ENCODE data around the gene KIF26B. TPM values are rescaled to one million over a fixed set of nuclear protein-coding genes. Genes with fewer than 3 reads are reported as not detected.
A peak's percentile ranks its signal among the peaks of the same experiment; 100 is the strongest.

The KIF26B gene
- total RNA-seq, 8 experiments from 2014 or later, result 0.25 to 21.5 (median 10.2) TPM

- ATAC-seq (replicated peaks in 6 of 8), result peak in 4 of 8 experiments; percentile 22 to 77 (median 64)
- WGBS, 10 experiments, result 14 to 72% (median 69%) methylated on average over 1 to 6 of the region's 6 CpGs; no CpG with 5 or more reads in 1 of the 10 experiments
- in situ Hi-C loops (cut with MboI; ENCODE audit: low pct_unique_long_range_greater_than_20kb in 2 of 9, low sequenced_read_pairs in 9 of 9, unreplicated experiment in 9 of 9), result no loop called here
- Histone ChIP-seq H3K27ac (no peak overlapping the region), H3K4me3 (no peak overlapping the region), H3K4me1 (replicated peaks in 1 of 2) (peaks cover 26 to 32% of the 10 kb centered on the region in 2 donors)
Measured at GRCh38 chr1:245481261-245481660, 326.5 kb downstream of the KIF26B start.

DNA sequence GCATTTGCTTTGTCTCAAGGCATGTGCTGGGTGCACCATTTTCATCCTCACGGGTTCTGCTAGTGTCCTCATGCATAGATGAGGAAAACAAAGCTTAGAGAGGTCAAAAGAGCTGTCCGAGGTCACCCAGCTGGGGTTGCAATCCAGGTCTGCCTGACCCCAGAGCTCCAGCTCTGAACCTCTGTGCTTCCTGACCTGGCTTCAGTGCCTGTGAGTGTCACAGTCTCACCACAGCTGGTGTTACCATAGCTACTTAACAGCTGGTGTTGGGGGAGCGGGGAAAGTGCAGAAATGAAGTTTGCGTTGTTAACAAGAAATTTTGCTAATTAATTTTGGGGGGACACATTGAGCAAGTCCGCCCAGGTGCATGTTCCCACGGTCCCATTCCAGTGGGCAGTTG lies 328.5 kb downstream of the KIF26B start:
- Histone ChIP-seq H3K4me3 (no peak overlapping the region), H3K4me1 (replicated peaks in 1 of 2) (peaks cover 26 to 32% of the 10 kb centered on the region in 2 donors), H3K27ac (peak overlapping the region in 1 of 2 donors; percentile 3)
- 0 to 83% (median 31%) methylated on average over 1 to 6 of the region's 6 CpGs; no CpG with 5 or more reads in 2 of the 10 experiments for WGBS, 10 experiments
- in situ Hi-C loops (cut with MboI; ENCODE audit: low pct_unique_long_range_greater_than_20kb in 2 of 9, low sequenced_read_pairs in 9 of 9, unreplicated experiment in 9 of 9), result no loop called here
- no peak for ATAC-seq (replicated peaks in 6 of 8)

DNA sequence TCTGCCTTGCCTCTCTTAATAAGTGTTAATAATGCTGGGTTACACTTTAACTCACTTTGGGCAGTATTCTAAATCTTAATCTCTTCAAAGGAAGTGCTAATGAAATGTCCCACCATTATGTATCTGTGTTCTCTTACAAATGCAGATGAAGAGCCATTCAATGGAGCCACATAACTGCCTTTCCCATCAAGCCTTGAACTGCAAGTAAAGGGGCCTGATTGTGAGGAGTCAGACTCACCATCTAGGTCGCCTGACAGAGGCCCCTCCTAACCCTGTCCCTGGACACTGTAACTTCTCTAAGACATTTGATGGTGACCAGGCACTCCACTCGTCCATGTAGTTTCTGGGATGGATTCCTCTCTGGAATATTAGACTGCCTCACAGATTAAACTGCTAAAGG lies 329.4 kb downstream of the KIF26B start:
- Histone ChIP-seq H3K4me3 (no peak overlapping the region), H3K4me1 (replicated peaks in 1 of 2) (peaks cover 31 to 39% of the 10 kb centered on the region in 2 donors), H3K27ac (no peak overlapping the region)
- peak in 3 of 8 experiments; percentile 77 to 81 (median 80) for ATAC-seq (replicated peaks in 6 of 8)
- 0 to 89% (median 30%) methylated on average over 1 to 2 of the region's 2 CpGs for WGBS, 10 experiments
- in situ Hi-C loops (cut with MboI; ENCODE audit: low pct_unique_long_range_greater_than_20kb in 2 of 9, low sequenced_read_pairs in 9 of 9, unreplicated experiment in 9 of 9), result no loop called here

GRCh38 chr1:245485996-245486395 lies 331.2 kb downstream of the KIF26B start:
- H3K27ac ChIP-seq, result no peak overlapping the region
- in situ Hi-C loops (cut with MboI; ENCODE audit: low pct_unique_long_range_greater_than_20kb in 2 of 9, low sequenced_read_pairs in 9 of 9, unreplicated experiment in 9 of 9), result no loop called here
- peaks cover 36 to 39% of the 10 kb centered on the region in 2 donors for H3K4me1 ChIP-seq (replicated peaks in 1 of 2)
- ATAC-seq (replicated peaks in 6 of 8), result no peak
- 6 to 88% (median 27%) methylated on average over 2 to 3 of the region's 3 CpGs; no CpG with 5 or more reads in 1 of the 10 experiments for WGBS, 10 experiments
- H3K4me3 ChIP-seq, result no peak overlapping the region

GRCh38 chr1:245486775-245487470 lies 332.1 kb downstream of the KIF26B start:
- 40 to 93% (median 80%) methylated on average over 1 to 8 of the region's 8 CpGs; no CpG with 5 or more reads in 1 of the 10 experiments for WGBS, 10 experiments
- ATAC-seq (replicated peaks in 6 of 8), result no peak
- in situ Hi-C loops (cut with MboI; ENCODE audit: low pct_unique_long_range_greater_than_20kb in 2 of 9, low sequenced_read_pairs in 9 of 9, unreplicated experiment in 9 of 9), result no loop called here

DNA sequence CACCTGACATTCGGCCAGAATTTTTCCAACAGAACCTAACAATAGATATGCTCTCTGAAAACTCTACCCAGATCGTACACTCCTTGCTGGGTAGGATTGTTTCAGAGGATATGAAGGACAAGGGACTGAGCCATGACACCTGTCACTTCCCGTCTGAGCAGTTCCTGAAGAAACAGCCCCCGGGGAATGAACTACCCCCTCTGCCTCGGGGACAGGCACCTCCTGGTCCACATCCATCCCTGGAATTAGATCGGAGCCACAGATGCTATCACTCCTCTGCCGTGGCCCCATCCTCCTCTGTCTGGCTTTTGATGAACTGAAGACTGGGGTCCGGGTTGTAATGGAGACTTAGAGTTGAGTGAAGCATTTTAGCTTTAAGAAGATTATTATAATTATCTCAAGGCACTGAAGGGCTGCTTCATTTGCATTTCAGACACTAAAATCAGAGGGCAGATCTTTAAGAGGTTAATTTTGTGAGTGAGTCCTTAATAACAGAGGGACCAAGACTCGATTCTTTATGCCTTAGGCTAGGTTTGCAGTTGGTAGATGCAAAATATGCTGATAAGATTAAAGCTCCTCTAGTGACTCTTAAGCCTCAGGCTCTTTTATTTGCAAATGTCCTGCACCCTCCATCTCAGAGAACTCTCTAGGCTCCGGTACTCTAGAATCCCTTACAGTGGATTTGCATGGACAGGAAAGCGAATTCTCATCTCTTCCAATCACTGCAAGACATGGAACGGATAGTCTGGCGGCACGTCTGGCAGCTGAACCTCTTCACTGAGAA lies 333.8 kb downstream of the KIF26B start:
- Histone ChIP-seq H3K4me1 (replicated peaks in 1 of 2) (peaks cover 22 to 24% of the 10 kb centered on the region in 2 donors), H3K4me3 (no peak overlapping the region), H3K27ac (no peak overlapping the region)
- WGBS, 10 experiments, result 13 to 83% (median 65%) methylated on average over 1 to 13 of the region's 14 CpGs
- ATAC-seq (replicated peaks in 6 of 8), result peak in 5 of 8 experiments; percentile 33 to 52 (median 38)
- in situ Hi-C loops (cut with MboI; ENCODE audit: low pct_unique_long_range_greater_than_20kb in 2 of 9, low sequenced_read_pairs in 9 of 9, unreplicated experiment in 9 of 9), result no loop called here

More at GRCh38 chr1:245486775-245487470, 332.1 kb downstream of the KIF26B start:
- Histone ChIP-seq H3K4me1 (replicated peaks in 1 of 2) (peaks cover 27 to 31% of the 10 kb centered on the region in 2 donors), H3K27ac (no peak overlapping the region), H3K4me3 (no peak overlapping the region)

DNA sequence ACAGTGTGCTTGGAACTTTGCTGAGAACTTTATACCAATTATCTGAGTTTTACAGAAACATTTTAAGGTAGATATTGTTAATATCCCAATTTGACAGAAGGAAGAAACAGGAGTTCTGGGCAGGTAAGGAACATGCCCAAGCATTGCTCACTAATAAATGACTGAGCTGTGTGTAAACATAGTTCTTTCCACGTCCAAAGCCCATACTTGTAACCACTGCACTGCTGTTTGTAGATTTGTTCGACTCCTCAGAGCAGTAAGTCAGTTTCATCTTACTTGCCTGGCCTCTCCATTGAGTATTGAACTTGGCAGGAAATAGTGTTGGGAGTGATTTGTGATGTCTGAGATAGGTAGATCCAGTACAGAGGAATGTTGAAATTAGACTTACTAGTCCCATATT lies 335.1 kb downstream of the KIF26B start:
- Histone ChIP-seq H3K4me1 (replicated peaks in 1 of 2) (peaks cover 13 to 14% of the 10 kb centered on the region in 2 donors), H3K27ac (no peak overlapping the region), H3K4me3 (no peak overlapping the region)
- no peak for ATAC-seq (replicated peaks in 6 of 8)
- WGBS, 10 experiments, result 40 to 100% (median 83%) methylated on average over 1 to 2 of the region's 2 CpGs; no CpG with 5 or more reads in 2 of the 10 experiments
- in situ Hi-C loops (cut with MboI; ENCODE audit: low pct_unique_long_range_greater_than_20kb in 2 of 9, low sequenced_read_pairs in 9 of 9, unreplicated experiment in 9 of 9), result no loop called here

DNA sequence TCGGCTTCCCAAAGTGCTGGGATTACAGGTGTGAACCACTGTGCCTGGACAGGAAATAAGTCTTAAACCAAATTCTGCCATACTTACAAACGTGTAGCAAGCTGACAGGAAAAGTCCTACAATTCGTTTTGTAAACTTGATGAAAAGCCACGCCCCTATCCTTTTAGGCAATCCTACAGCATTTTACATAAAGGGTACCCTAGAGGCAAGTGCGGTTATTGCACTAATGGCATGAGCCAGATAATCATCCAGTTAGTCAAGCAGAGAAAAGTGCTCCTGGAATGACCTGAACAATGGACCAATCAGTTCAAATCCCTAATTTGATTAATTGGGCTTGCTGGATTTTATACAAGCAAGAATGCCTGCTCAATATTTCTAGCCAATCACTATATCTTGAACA lies 338.2 kb downstream of the KIF26B start:
- H3K4me1 ChIP-seq (replicated peaks in 1 of 2), result peaks cover 7 to 10% of the 10 kb centered on the region in 2 donors
- 42 to 100% (median 94%) methylated on average over 1 to 5 of the region's 5 CpGs; no CpG with 5 or more reads in 1 of the 10 experiments for WGBS, 10 experiments
- H3K4me3 ChIP-seq, result no peak overlapping the region
- H3K27ac ChIP-seq, result no peak overlapping the region
- in situ Hi-C loops (cut with MboI; ENCODE audit: low pct_unique_long_range_greater_than_20kb in 2 of 9, low sequenced_read_pairs in 9 of 9, unreplicated experiment in 9 of 9), result no loop called here
- no peak for ATAC-seq (replicated peaks in 6 of 8)

GRCh38 chr1:245495681-245496080 lies 340.9 kb downstream of the KIF26B start:
- no peak for ATAC-seq (replicated peaks in 6 of 8)
- WGBS, 10 experiments, result 43 to 96% (median 82%) methylated on average over 3 to 5 of the region's 5 CpGs
- Histone ChIP-seq H3K27ac (no peak overlapping the region), H3K4me1 (replicated peaks in 1 of 2) (peaks cover 11 to 12% of the 10 kb centered on the region in 2 donors), H3K4me3 (no peak overlapping the region)
- in situ Hi-C loops (cut with MboI; ENCODE audit: low pct_unique_long_range_greater_than_20kb in 2 of 9, low sequenced_read_pairs in 9 of 9, unreplicated experiment in 9 of 9), result no loop called here

- Histone ChIP-seq H3K4me1 (replicated peaks in 1 of 2) (peaks cover 12% of the 10 kb centered on the region in 2 donors), H3K27ac (no peak overlapping the region), H3K4me3 (no peak overlapping the region)
- 0 to 100% (median 79%) methylated on average over 1 to 7 of the region's 7 CpGs for WGBS, 10 experiments
- ATAC-seq (replicated peaks in 6 of 8), result peak in 3 of 8 experiments; percentile 30 to 53 (median 51)
- in situ Hi-C loops (cut with MboI; ENCODE audit: low pct_unique_long_range_greater_than_20kb in 2 of 9, low sequenced_read_pairs in 9 of 9, unreplicated experiment in 9 of 9), result no loop called here
Measured at GRCh38 chr1:245500546-245500945, 345.8 kb downstream of the KIF26B start.

GRCh38 chr1:245501633-245502032 lies 346.8 kb downstream of the KIF26B start:
- H3K4me3 ChIP-seq, result no peak overlapping the region
- ATAC-seq (replicated peaks in 6 of 8), result no peak
- in situ Hi-C loops (cut with MboI; ENCODE audit: low pct_unique_long_range_greater_than_20kb in 2 of 9, low sequenced_read_pairs in 9 of 9, unreplicated experiment in 9 of 9), result no loop called here
- peaks cover 12% of the 10 kb centered on the region in 2 donors for H3K4me1 ChIP-seq (replicated peaks in 1 of 2)
- 90 to 100% (median 97%) methylated on average over 3 to 7 of the region's 7 CpGs; no CpG with 5 or more reads in 3 of the 10 experiments for WGBS, 10 experiments
- no peak overlapping the region for H3K27ac ChIP-seq

DNA sequence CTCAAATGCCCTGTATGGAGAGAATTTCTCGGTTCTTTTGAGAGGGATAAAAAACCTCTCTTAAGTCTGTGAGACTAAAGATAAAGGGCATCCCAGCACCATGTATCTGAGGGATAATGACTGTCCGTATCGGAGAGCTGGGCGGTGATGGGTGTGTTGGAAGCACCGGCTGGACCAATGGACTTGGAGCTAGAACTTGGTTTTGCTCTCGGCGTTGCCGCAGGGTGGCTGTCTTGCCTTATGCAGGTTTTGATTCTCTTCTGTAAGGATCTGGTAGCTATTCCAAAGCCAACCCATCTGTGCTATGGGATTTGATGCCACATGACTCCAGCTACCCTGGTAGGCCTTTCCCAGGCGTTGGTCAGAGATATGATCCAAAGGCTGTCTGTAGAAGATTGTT lies 348.8 kb downstream of the KIF26B start:
- WGBS, 10 experiments, result 40 to 100% (median 94%) methylated on average over 1 to 9 of the region's 9 CpGs; no CpG with 5 or more reads in 3 of the 10 experiments
- Histone ChIP-seq H3K4me1 (replicated peaks in 1 of 2) (peaks cover 12% of the 10 kb centered on the region in 2 donors), H3K4me3 (no peak overlapping the region), H3K27ac (no peak overlapping the region)
- in situ Hi-C loops (cut with MboI; ENCODE audit: low pct_unique_long_range_greater_than_20kb in 2 of 9, low sequenced_read_pairs in 9 of 9, unreplicated experiment in 9 of 9), result no loop called here
- ATAC-seq (replicated peaks in 6 of 8), result no peak

DNA sequence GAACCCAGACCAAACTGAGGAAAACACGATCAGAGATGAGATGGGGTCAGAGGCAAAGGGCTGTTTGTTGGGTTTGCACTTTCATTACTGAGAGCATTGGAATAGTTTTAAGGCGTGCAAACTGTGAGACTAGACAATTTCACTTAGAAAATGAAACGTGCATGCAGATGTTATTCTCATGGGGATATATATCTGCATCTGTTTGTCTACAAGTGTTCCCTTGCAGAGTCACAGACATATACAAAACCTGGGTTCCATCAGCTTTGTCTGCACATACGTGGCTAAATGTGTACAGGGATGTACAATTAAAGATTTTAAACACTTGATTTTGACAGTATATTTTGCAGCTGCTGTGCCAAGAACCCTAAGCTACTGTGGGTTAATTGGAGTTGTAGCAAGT lies 355.4 kb downstream of the KIF26B start:
- peak in 2 of 8 experiments; percentile 36 to 41 for ATAC-seq (replicated peaks in 6 of 8)
- WGBS, 10 experiments, result 0 to 90% (median 57%) methylated on average over 1 to 4 of the region's 4 CpGs; no CpG with 5 or more reads in 1 of the 10 experiments
- in situ Hi-C loops (cut with MboI; ENCODE audit: low pct_unique_long_range_greater_than_20kb in 2 of 9, low sequenced_read_pairs in 9 of 9, unreplicated experiment in 9 of 9), result no loop called here
- no peak overlapping the region for H3K4me3 ChIP-seq
- H3K4me1 ChIP-seq (replicated peaks in 1 of 2), result peaks cover 28 to 37% of the 10 kb centered on the region in 2 donors
- H3K27ac ChIP-seq, result no peak overlapping the region

All from motor neuron (in vitro differentiated cells).